Ammon's horn (tissue), 1 donor: ENCODE results near the gene PCK1.
A peak's percentile ranks its signal among the peaks of the same experiment; 100 is the strongest.
"Not testable (repeated sequence)": the region's sequence is repeated elsewhere in the genome, so short reads cannot be mapped to it uniquely, and the experiment has no call there.

ENCODE experiments used
- DNase-seq: peaks from one replicate; pipeline ENCODE4 v3.0.0-alpha.2; 2016; ENCODE audit warnings: low spot score

PCK1 gene

DNA sequence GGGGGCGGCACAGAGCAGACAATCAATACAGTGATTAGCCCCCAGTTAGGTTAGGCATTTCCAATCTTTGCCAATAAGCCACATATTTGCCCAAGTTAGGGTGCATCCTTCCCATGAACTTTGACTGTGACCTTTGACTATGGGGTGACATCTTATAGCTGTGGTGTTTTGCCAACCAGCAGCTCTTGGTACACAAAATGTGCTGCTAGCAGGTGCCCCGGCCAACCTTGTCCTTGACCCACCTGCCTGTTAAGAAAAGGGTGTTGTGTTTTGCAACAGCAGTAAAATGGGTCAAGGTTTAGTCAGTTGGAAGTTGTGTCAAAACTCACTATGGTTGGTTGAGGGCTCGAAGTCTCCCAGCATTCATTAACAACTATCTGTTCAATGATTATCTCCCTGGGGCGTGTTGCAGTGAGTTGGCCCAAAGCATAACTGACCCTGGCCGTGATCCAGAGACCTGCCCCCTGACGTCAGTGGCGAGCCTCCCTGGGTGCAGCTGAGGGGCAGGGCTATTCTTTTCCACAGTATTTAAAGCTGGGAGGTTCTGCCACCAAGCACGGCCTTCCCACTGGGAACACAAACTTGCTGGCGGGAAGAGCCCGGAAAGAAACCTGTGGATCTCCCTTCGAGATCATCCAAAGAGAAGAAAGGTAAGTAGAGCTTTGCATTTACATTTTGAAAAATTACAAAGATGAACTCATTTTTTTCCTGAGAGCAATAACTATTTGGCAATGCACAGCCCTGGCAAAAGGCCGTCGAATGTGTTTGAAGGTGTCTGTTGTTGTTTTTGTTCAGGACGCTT is at the start of gene PCK1:
Gene PCK1 (plus strand): TSS at position 557 of the 802 bp plus-strand sequence. CDS start 302 bp downstream, outside the sequence.
- DNase-seq: no peak

DNA sequence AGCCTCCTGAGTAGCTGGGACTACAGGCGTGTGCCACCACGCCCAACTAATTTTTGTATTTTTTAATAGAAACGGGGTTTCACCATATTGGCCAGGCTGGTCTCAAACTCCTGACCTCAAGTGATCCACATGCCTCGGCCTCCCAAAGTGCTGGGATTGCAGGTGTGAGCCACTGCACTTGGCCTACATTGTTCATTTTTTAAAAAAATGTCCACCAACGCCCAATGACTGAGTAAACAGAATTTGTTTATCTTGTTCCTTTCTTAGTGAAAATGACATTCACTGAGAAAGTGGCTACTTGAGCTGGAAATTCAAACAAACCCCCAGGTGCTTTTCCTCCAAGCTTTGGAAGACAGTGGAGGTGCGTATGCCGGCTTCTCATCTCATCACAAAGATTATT is 49.2 kb upstream of the PCK1 start:
- DNase-seq: not testable (repeated sequence)

- no peak for DNase-seq
Measured at GRCh38 chr20:57512432-57512831, 48.5 kb upstream of the PCK1 start.

DNA sequence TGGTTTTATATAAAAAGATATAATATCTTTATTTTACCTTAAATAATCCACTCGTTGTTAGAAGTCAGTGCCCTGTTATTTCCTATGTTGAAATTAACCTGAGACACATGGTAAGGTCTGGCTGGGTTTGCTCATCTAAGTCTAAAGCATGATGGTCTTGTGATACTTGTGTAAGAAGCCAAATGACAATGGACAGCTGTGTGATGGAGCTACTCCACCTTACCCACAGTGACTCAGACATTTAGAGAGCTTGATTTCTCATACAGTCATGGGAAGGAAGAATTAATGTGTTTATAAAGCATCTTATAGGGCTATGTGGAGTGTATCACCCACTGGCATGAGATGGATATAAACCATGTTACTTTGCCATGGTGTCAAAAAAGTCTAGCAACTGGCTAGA is 47.7 kb upstream of the PCK1 start:
- no peak for DNase-seq

GRCh38 chr20:57514273-57514751 is 46.6 kb upstream of the PCK1 start:
- DNase-seq: peak; percentile 83

GRCh38 chr20:57517904-57518303 is 43.0 kb upstream of the PCK1 start:
- DNase-seq: no peak

- DNase-seq: no peak
Measured at GRCh38 chr20:57522380-57523140, 38.4 kb upstream of the PCK1 start.

DNA sequence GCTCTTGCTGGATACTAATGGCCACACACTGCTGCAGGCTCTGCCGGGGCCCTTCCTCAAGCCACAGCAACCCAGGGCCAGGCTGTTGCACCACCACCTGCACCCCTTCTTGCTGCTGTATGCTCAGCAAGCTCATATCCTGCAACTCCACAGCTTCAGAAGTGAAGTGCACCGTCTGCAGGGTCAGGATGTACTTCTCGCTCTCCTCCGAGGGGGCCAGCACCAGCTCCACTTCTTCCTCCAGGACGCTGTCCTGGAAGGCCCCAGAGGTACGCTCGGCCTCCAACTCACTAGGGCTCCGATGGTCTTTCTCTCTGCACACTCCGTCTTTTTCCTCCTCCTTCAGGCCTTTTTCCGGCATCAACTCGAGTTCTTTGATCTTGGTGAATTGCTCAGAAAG is 37.1 kb upstream of the PCK1 start:
- no peak for DNase-seq

DNA sequence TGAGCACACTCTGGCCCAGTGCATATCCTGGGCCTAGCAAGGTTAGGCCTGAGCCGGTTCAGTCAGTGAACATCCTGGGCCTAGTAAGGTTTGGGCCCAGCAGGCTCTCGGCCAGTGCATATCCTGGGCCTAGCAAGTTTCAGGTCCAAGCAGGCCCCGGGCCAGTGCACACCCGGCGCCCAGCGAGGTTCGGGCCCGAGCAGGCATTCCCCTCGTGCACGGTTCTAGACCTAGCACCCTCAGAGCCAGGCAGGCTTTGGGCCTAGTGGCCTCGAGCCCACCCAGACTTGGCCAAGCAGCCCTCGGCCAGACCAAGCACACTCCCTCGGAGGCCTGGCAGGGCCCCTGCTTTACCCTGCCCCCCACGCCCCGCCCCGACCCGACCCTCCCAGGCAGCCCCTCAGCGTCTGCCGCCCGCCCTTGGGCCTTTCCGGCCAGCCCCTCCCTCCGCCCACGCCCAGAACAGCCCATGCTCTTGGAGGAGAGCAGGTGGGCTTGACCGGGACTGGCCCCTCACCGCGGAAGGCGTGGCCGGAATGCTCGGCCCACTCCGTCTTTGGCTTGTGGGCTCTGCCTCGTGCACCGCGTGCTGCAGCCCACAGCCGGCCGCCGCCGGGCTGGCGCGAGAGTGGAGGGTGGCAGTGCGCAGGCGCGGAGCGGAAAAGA is 36.3 kb upstream of the PCK1 start, which contains the start of gene CTCFL:
Gene CTCFL (minus strand): TSS at position 630 of the 666 bp plus-strand sequence. CDS start 935 bp downstream, outside the sequence.
- no peak for DNase-seq

DNA sequence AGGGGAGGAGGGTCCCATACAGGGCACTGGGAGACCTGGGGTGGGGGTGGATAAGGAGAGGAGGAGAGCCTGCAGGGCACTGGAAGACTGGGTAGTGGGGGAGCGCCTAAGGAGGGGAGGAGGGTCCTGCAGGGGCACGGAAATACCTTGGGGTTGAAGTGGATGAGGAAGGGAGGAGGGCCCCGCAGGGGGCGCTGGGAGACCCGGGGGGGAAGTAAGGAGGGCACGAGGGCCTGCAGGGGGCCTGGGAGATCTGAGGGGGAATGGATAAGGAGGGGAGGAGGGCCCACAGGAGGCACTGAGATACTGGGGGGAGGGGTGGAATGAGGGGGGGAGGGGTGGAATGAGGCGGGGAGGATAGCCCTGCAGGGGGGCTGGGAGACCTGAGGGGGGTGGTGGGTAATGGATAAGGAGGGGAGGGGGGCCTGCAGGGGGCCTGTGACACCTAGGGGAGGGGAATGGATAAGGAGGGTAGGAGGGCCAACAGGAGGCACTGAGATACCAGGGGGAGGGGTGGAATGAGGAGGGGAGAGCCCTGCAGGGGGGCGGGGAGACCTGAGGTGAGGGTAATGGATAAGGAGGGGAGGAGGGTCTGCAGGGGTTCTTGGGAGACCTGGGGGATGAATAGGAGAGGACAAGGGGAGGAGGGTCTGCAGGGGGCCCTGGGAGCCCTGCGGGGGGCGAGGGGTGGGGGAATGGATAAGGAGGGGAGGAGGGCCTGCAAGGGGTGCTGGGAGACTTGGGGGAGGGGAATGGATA is 35.4 kb upstream of the PCK1 start:
- no peak for DNase-seq

- no peak for DNase-seq
Measured at GRCh38 chr20:57526087-57526884, 34.6 kb upstream of the PCK1 start.

GRCh38 chr20:57526885-57527460 is 33.9 kb upstream of the PCK1 start:
- DNase-seq: no peak

DNA sequence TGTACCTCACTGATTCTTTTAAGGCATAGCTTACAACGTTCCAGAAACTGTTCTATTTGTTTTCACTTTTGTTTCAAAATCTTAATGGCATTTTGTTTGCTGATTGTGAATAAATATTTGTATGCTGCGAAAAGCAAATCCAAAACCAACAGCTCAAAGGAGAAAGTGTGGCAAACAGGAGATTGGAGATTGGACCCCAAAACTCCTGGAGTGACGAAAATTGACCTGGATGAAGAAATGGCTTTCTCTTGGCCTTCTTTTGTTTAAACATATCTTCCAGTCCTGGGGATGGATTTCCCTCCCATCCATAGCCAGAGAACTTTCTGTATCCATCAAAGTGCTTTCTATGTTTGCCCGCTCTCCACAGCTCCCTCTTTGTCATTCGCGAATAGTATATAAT is 33.2 kb upstream of the PCK1 start:
- DNase-seq: no peak

DNA sequence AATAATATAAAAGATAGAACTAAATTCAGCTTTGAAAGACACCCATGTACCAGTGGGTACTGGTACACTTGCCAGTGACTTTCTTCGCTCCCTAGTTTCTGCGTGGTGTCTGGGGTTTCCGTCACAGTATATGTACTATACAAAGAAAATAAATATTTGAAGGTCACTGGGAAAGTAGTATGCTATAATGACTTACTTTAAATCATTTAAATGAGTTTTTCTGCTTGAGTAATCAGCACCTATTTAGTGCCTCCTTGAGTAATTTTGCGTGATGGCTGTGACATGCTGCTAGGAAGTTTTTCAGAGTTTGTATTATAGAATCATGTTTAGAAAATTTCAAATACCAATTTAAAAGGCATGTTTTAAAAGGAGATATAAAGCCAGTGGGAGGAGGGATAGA is 32.8 kb upstream of the PCK1 start:
- no peak for DNase-seq

- DNase-seq: no peak
Measured at GRCh38 chr20:57529160-57529585, 31.7 kb upstream of the PCK1 start.

DNA sequence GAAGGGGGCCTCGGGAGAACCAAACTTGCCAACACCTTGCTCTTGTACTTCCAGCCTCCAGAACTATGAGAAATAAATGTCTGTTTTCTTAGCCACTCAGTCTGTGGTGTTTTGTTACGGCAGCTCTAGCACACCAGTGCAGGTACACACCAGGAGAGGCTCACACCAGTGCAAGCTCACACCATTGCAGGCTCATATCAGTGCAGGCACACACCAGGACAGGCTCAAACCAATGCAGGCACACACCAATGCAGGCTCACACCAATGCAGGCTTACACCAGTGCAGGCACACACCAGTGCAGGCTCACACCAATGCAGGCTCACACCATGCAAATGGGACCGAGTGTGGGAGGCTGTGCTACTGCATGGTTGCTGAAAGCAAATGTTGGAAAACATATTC is 31.1 kb upstream of the PCK1 start:
- no peak for DNase-seq

- DNase-seq: no peak
Measured at GRCh38 chr20:57530327-57530981, 30.5 kb upstream of the PCK1 start.

- DNase-seq: no peak
Measured at GRCh38 chr20:57532104-57532503, 28.8 kb upstream of the PCK1 start.

GRCh38 chr20:57535297-57535696 is 25.6 kb upstream of the PCK1 start:
- no peak for DNase-seq

GRCh38 chr20:57536120-57536708 is 24.7 kb upstream of the PCK1 start:
- DNase-seq: no peak
